Endothelial cell (in vitro differentiated cells): ENCODE data around the gene CADM4. TPM values are rescaled to one million over a fixed set of nuclear protein-coding genes. Genes with fewer than 3 reads are reported as not detected.
"Not testable (repeated sequence)": the region's sequence is repeated elsewhere in the genome, so short reads cannot be mapped to it uniquely, and the experiment has no call there.

Experiments used
- DNase-seq: peaks from one replicate; pipeline ENCODE4 v3.0.0; 2021; ENCODE audit warnings: low spot score
- H3K27ac Mint-ChIP-seq: one replicate; pipeline ENCODE4 v1.8.0; 2021; ENCODE audit warnings: mixed read lengths, inconsistent platforms; ENCODE audit not compliant: unreplicated experiment
- H3K27me3 Mint-ChIP-seq: one replicate; pipeline ENCODE4 v1.8.0; 2021; ENCODE audit warnings: mild to moderate bottlenecking, moderate library complexity, mixed read lengths, inconsistent platforms; ENCODE audit not compliant: unreplicated experiment
- H3K36me3 Mint-ChIP-seq: one replicate; pipeline ENCODE4 v1.8.0; 2021; ENCODE audit warnings: mild to moderate bottlenecking, low read depth, mixed read lengths, inconsistent platforms; ENCODE audit not compliant: unreplicated experiment
- H3K4me1 Mint-ChIP-seq: one replicate; pipeline ENCODE4 v1.8.0; 2021; ENCODE audit warnings: mild to moderate bottlenecking, mixed read lengths, inconsistent platforms; ENCODE audit not compliant: unreplicated experiment
- H3K4me3 Mint-ChIP-seq: one replicate; pipeline ENCODE4 v1.8.0; 2021; ENCODE audit warnings: mild to moderate bottlenecking, mixed read lengths, inconsistent platforms; ENCODE audit not compliant: unreplicated experiment
- H3K9me3 Mint-ChIP-seq: one replicate; pipeline ENCODE4 v1.8.0; 2021; ENCODE audit warnings: mixed read lengths, inconsistent platforms; ENCODE audit not compliant: unreplicated experiment
- total RNA-seq: library from RNA; stranded (reverse); fragmentation: NEBNext Ultra II Directional; extraction: Animal tissue kit (Norgen Biotek cat#: 25700); gene quantifications from one replicate; pipeline ENCODE4 v1.2.1, GENCODE V29; 2021; ENCODE audit not compliant: unreplicated experiment
- TF ChIP-seq, protein P1 (sequence below): fragments of 200-600 bp; sonication (generic); IDR thresholded peaks from one replicate; pipeline ENCODE4 v1.5.0; 2021; ENCODE audit warnings: antibody characterized with exemption; ENCODE audit not compliant: unreplicated experiment

The CADM4 gene
- total RNA-seq, 1 donor from 2014 or later: 21.1 TPM

GRCh38 chr19:43606569-43607229 is 33.0 kb downstream of the CADM4 start:
- TF ChIP-seq, protein P1, sequence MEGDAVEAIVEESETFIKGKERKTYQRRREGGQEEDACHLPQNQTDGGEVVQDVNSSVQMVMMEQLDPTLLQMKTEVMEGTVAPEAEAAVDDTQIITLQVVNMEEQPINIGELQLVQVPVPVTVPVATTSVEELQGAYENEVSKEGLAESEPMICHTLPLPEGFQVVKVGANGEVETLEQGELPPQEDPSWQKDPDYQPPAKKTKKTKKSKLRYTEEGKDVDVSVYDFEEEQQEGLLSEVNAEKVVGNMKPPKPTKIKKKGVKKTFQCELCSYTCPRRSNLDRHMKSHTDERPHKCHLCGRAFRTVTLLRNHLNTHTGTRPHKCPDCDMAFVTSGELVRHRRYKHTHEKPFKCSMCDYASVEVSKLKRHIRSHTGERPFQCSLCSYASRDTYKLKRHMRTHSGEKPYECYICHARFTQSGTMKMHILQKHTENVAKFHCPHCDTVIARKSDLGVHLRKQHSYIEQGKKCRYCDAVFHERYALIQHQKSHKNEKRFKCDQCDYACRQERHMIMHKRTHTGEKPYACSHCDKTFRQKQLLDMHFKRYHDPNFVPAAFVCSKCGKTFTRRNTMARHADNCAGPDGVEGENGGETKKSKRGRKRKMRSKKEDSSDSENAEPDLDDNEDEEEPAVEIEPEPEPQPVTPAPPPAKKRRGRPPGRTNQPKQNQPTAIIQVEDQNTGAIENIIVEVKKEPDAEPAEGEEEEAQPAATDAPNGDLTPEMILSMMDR: no peak
- H3K4me3 Mint-ChIP-seq: peak overlapping the region; percentile 47
- H3K36me3 Mint-ChIP-seq: peaks cover 27% of the 10 kb centered on the region
- no peak overlapping the region for H3K27ac Mint-ChIP-seq
- H3K27me3 Mint-ChIP-seq: peaks cover 7% of the 10 kb centered on the region
- H3K9me3 Mint-ChIP-seq: no peaks in the 10 kb centered on the region
- no peak for DNase-seq
- peaks cover 22% of the 10 kb centered on the region for H3K4me1 Mint-ChIP-seq

DNA sequence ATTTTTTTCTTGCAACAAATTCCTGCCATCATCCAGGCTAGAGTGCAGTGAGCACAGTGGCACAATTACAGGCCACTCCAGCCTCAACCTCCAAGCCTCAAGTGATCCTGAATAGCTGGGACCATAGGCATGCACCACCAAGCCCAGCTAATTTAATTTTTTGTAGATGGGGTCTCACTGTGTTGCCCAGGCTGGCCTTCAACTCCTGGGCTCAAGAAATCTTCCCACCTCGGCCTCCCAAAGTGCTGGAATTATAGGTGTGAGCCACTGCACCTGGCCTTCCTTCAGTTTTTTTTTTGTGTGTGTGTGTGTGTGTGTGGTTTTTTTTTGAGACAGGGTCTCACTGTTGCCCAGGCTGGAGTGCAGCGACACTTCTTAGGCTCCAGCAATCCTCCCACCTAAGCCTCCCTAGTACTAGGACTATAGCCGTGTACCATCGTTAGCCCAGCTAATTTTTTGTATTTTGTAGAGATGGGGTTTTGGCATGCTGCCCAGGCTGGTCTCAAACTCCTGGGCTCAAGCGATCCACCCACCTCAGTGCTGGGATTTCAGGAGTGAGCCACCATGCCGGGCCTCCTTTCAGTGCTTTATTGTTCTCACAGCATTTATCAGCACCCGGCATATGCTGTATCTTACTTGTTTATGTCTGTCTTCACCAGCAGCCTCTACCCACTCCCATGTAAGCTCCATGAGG is 33.6 kb downstream of the CADM4 start:
- H3K27me3 Mint-ChIP-seq: peaks cover 7% of the 10 kb centered on the region
- DNase-seq: no peak

GRCh38 chr19:43600326-43600725 is 39.3 kb downstream of the CADM4 start:
- DNase-seq, H3K9me3 Mint-ChIP-seq: not testable (repeated sequence)
- peaks cover 12% of the 10 kb centered on the region for H3K36me3 Mint-ChIP-seq

More for the DNA sequence above, 33.6 kb downstream of the CADM4 start:
- Mint-ChIP-seq H3K9me3 (no peaks in the 10 kb centered on the region), H3K4me1 (peaks cover 16% of the 10 kb centered on the region), H3K36me3 (peaks cover 30% of the 10 kb centered on the region), H3K27ac (no peak overlapping the region), H3K4me3 (no peak overlapping the region)
- TF ChIP-seq, protein P1: no peak

DNA sequence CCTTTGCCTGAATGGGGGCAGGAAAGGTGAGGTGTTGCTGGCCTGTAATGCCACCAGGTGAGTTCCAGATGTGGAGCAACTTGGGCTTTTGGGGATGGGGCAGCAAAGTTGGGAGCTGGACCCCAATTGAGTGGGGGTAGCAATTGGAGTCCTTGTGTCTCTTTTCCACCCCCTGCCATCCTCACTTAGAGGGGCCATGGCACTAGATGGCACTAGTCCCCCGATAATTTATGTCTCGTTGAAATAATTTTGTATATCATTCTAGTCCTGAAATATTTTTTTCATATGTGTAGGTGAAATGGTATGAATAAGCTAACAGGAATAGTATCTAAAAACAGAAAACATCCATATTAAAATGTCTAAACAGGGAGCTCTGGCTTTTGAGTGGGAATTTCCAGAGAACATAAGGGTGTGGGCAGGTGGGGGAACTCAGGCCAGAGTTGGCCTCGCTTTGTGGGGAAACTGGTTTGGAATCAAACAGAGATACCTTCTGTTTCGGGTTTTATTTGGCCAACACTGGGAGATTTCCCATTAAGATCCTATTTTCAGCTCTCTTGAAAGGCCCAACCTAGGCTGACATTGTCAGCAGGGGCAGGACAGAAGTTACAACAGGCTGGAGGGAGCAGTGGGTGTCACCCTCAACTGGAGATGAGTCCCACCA is 39.9 kb downstream of the CADM4 start:
- TF ChIP-seq, protein P1: no peak
- peaks cover 22% of the 10 kb centered on the region for H3K4me1 Mint-ChIP-seq
- peaks cover 12% of the 10 kb centered on the region for H3K36me3 Mint-ChIP-seq

More at GRCh38 chr19:43600326-43600725, 39.3 kb downstream of the CADM4 start:
- H3K4me3 Mint-ChIP-seq, H3K27ac Mint-ChIP-seq: not testable (repeated sequence)
- Mint-ChIP-seq H3K27me3 (peaks cover 11% of the 10 kb centered on the region), H3K4me1 (peaks cover 22% of the 10 kb centered on the region)

DNA sequence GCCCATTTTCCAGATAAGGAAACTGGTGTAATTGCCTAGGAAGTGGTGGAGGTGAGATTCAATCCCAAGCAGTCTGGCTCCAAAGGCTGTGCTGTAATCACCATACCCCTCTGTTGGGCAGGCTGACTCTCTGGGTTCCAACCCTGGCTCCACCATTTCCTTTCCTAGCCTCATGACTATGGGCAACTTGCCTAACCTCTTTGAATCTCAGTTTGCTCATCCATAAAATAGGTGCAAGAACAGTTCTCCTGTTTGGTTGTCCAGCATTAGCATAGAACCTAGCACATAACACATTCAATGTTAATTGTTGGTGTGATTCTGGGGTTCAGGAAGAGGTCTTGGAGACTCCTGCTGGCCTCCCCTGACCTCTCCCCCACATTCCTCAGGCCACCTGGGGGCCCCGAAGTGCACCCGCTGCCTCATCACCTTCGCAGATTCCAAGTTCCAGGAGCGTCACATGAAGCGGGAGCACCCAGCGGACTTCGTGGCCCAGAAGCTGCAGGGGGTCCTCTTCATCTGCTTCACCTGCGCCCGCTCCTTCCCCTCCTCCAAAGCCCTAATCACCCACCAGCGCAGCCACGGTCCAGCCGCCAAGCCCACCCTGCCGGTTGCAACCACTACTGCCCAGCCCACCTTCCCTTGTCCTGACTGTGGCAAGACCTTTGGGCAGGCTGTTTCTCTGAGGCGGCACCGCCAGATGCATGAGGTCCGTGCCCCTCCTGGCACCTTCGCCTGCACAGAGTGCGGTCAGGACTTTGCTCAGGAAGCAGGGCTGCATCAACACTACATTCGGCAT is 41.0 kb downstream of the CADM4 start:
- Mint-ChIP-seq H3K36me3 (peaks cover 15% of the 10 kb centered on the region), H3K9me3 (no peaks in the 10 kb centered on the region), H3K27ac (no peak overlapping the region), H3K4me1 (peaks cover 24% of the 10 kb centered on the region), H3K4me3 (no peak overlapping the region), H3K27me3 (peaks cover 9% of the 10 kb centered on the region)
- TF ChIP-seq, protein P1: no peak
- no peak for DNase-seq

More for the DNA sequence above, 39.9 kb downstream of the CADM4 start:
- H3K27me3 Mint-ChIP-seq: peaks cover 11% of the 10 kb centered on the region
- H3K9me3 Mint-ChIP-seq: no peaks in the 10 kb centered on the region
- H3K27ac Mint-ChIP-seq: no peak overlapping the region
- DNase-seq: no peak
- no peak overlapping the region for H3K4me3 Mint-ChIP-seq
